ENCODE results near the gene BHLHE23. TPM values are rescaled to one million over a fixed set of nuclear protein-coding genes. Genes with fewer than 3 reads are reported as not detected.

BHLHE23 gene
- total RNA-seq, 1 donor from 2014 or later: 23.9 TPM

GRCh38 chr20:63017076-63017825 is 10.5 kb upstream of the BHLHE23 start:
- DNase-seq: peak; percentile 18
- TF ChIP-seq CTCF (IDR thresholded peaks at IDR 0.05; ENCODE audit: partially characterized antibody, unreplicated experiment): no peak
- Mint-ChIP-seq H3K9me3 (ENCODE audit: unreplicated experiment) (peaks cover 20% of the 10 kb centered on the region), H3K27ac (ENCODE audit: unreplicated experiment) (no peak overlapping the region), H3K4me3 (ENCODE audit: unreplicated experiment) (no peak overlapping the region), H3K27me3 (ENCODE audit: unreplicated experiment) (peaks cover 10% of the 10 kb centered on the region), H3K4me1 (ENCODE audit: low read depth, unreplicated experiment) (peaks cover 29% of the 10 kb centered on the region), H3K36me3 (ENCODE audit: unreplicated experiment) (peaks cover 14% of the 10 kb centered on the region)

- no peak for TF ChIP-seq CTCF (IDR thresholded peaks at IDR 0.05; ENCODE audit: partially characterized antibody, unreplicated experiment)
- peak overlapping the region; percentile 58 for H3K4me3 Mint-ChIP-seq (ENCODE audit: unreplicated experiment)
- H3K9me3 Mint-ChIP-seq (ENCODE audit: unreplicated experiment): peaks cover 20% of the 10 kb centered on the region
- H3K36me3 Mint-ChIP-seq (ENCODE audit: unreplicated experiment): peaks cover 14% of the 10 kb centered on the region
- peak; percentile 19 for DNase-seq
- peaks cover 24% of the 10 kb centered on the region for H3K4me1 Mint-ChIP-seq (ENCODE audit: low read depth, unreplicated experiment)
- H3K27me3 Mint-ChIP-seq (ENCODE audit: unreplicated experiment): peaks cover 10% of the 10 kb centered on the region
- peak overlapping the region; percentile 62 for H3K27ac Mint-ChIP-seq (ENCODE audit: unreplicated experiment)
Observed at GRCh38 chr20:63016514-63017075, 9.8 kb upstream of the BHLHE23 start.

GRCh38 chr20:63015662-63016361 is 9.0 kb upstream of the BHLHE23 start:
- peaks cover 14% of the 10 kb centered on the region for H3K36me3 Mint-ChIP-seq (ENCODE audit: unreplicated experiment)
- peak overlapping the region; percentile 99 for H3K27ac Mint-ChIP-seq (ENCODE audit: unreplicated experiment)
- H3K4me1 Mint-ChIP-seq (ENCODE audit: low read depth, unreplicated experiment): peaks cover 22% of the 10 kb centered on the region
- peak overlapping the region; percentile 81 for H3K4me3 Mint-ChIP-seq (ENCODE audit: unreplicated experiment)
- peaks cover 10% of the 10 kb centered on the region for H3K27me3 Mint-ChIP-seq (ENCODE audit: unreplicated experiment)
- peak; percentile 37 for DNase-seq
- H3K9me3 Mint-ChIP-seq (ENCODE audit: unreplicated experiment): peaks cover 21% of the 10 kb centered on the region
- TF ChIP-seq CTCF (IDR thresholded peaks at IDR 0.05; ENCODE audit: partially characterized antibody, unreplicated experiment): no peak

GRCh38 chr20:63015147-63015661 is 8.4 kb upstream of the BHLHE23 start:
- Mint-ChIP-seq H3K36me3 (ENCODE audit: unreplicated experiment) (peaks cover 10% of the 10 kb centered on the region), H3K27me3 (ENCODE audit: unreplicated experiment) (peaks cover 10% of the 10 kb centered on the region)

More at GRCh38 chr20:63015147-63015661, 8.4 kb upstream of the BHLHE23 start:
- DNase-seq: no peak
- peak overlapping the region; percentile 81 for H3K4me3 Mint-ChIP-seq (ENCODE audit: unreplicated experiment)
- H3K4me1 Mint-ChIP-seq (ENCODE audit: low read depth, unreplicated experiment): peaks cover 19% of the 10 kb centered on the region
- no peak for TF ChIP-seq CTCF (IDR thresholded peaks at IDR 0.05; ENCODE audit: partially characterized antibody, unreplicated experiment)
- H3K27ac Mint-ChIP-seq (ENCODE audit: unreplicated experiment): peak overlapping the region; percentile 99
- H3K9me3 Mint-ChIP-seq (ENCODE audit: unreplicated experiment): peaks cover 21% of the 10 kb centered on the region

All from glutamatergic neuron (in vitro differentiated cells).